ENCODE results near the gene AK4.

AK4 gene

DNA sequence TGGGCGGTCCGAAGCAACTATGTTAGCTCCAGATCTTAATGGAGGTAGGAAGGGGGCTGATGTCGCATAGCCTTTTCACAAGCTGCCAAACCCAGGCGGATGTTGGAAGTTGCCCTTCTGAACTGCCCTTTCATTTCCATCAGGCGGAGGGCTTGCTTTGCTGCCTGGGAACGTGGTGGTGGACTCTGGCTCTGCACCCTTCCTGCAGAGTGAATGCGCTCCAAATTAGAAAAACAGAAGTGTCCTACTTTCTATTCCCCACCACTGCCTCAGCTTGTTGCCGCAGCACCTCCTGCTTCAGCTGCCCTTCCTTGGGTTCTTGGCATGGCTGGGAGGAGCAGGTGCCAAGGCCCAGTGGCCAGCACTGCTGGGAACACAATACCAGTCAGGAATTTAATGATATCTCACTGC lies 60.6 kb downstream of the AK4 start:
- Histone ChIP-seq H4K20me1 (ENCODE audit: insufficient read depth) (no peaks in the 10 kb centered on the region), H3K4me2 (no peak overlapping the region), H3K4me3 (IDR thresholded peaks at IDR 0.05; ENCODE audit: insufficient read depth, low read depth, low read length) (no peak overlapping the region), H3K27me3 (ENCODE audit: insufficient read depth, low read depth) (no peaks in the 10 kb centered on the region), H3K9ac (no peak overlapping the region), H3K79me2 (ENCODE audit: insufficient read depth, low read depth) (no peaks in the 10 kb centered on the region), H2AFZ (ENCODE audit: low read depth) (no peak overlapping the region), H3K27ac (no peak overlapping the region), H3K36me3 (ENCODE audit: insufficient read depth) (no peaks in the 10 kb centered on the region), H3K4me1 (ENCODE audit: low read depth, poor library complexity, severe bottlenecking) (no peaks in the 10 kb centered on the region)
- TF ChIP-seq CTCF (conservative IDR thresholded peaks at IDR 0.05; ENCODE audit: low read depth, low read length), result no peak

DNA sequence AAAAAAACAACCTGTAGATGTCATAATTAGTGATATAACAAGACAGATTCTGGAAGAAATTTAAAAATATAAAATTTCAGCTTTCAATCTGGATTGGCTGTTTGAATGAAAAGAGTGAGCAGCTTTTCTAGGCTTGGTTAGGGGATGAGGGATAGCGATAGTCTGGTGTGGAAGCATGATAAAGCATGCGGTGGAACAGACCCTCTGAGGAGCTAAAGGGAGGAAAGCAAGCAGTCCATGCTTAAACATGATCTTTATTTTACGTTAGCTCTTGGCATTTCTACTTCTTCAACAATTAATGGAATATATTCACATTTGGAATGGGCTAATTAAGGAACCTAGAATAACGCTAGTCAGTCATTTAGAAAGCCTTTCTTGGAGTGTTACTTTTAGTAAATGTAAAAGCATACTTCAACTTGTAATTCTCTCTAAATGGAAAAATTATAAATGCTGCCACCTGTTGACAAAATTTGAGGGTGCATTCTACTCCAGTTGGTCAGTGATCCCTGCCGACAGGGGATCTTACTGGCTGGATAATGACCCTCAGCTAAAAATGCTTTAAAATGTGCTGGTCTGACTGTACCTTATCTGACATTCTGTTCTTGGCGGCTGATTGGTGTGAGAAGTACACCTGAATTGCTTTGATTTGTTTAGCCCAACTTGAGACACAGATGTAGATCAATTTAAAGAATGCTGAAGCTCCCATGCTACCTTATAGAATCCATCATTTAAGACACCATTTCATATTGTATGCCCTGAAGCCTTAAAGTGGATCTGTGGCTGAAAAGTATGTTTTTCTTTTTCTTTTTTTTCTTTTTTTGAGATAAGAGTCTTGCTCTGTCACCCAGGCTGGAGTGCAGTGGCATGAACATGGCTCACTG lies 61.2 kb downstream of the AK4 start:
- H3K27ac ChIP-seq, result no peak overlapping the region

DNA sequence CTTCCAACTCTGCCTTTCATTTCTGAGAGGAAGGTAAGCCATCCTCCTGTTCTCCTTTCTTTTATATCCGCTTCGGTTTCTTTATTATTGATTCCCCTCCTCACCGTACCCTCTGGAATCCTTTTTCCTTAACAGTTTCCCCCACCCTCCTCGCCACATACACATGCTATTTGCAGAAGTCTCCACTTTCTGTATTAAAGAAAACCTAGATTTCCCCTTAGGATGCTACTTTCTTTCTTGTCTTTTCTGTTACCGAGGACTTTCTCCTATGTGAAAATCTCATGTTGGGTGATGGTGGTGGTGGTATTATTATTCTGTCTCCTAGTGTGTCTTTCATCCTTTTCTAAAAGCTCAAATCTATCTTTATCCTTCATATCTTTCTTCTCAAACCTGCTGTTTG lies 62.3 kb downstream of the AK4 start:
- H4K20me1 ChIP-seq (ENCODE audit: insufficient read depth), result no peaks in the 10 kb centered on the region
- H3K27ac ChIP-seq, result no peak overlapping the region
- H2AFZ ChIP-seq (ENCODE audit: low read depth), result no peak overlapping the region
- H3K4me2 ChIP-seq, result no peak overlapping the region
- H3K4me3 ChIP-seq (IDR thresholded peaks at IDR 0.05; ENCODE audit: insufficient read depth, low read depth, low read length), result no peak overlapping the region
- no peak for TF ChIP-seq CTCF (conservative IDR thresholded peaks at IDR 0.05; ENCODE audit: low read depth, low read length)
- H3K27me3 ChIP-seq (ENCODE audit: insufficient read depth, low read depth), result no peaks in the 10 kb centered on the region
- H3K4me1 ChIP-seq (ENCODE audit: low read depth, poor library complexity, severe bottlenecking), result no peaks in the 10 kb centered on the region
- no peaks in the 10 kb centered on the region for H3K79me2 ChIP-seq (ENCODE audit: insufficient read depth, low read depth)
- H3K36me3 ChIP-seq (ENCODE audit: insufficient read depth), result no peaks in the 10 kb centered on the region
- H3K9ac ChIP-seq, result no peak overlapping the region

More for the DNA sequence above, 61.2 kb downstream of the AK4 start:
- no peak overlapping the region for H3K4me2 ChIP-seq
- H4K20me1 ChIP-seq (ENCODE audit: insufficient read depth), result no peaks in the 10 kb centered on the region
- H3K79me2 ChIP-seq (ENCODE audit: insufficient read depth, low read depth), result no peaks in the 10 kb centered on the region
- H3K27me3 ChIP-seq (ENCODE audit: insufficient read depth, low read depth), result no peaks in the 10 kb centered on the region
- no peak overlapping the region for H2AFZ ChIP-seq (ENCODE audit: low read depth)
- no peak overlapping the region for H3K9ac ChIP-seq
- peak; percentile 62 for TF ChIP-seq CTCF (conservative IDR thresholded peaks at IDR 0.05; ENCODE audit: low read depth, low read length)
- H3K36me3 ChIP-seq (ENCODE audit: insufficient read depth), result no peaks in the 10 kb centered on the region
- H3K4me3 ChIP-seq (IDR thresholded peaks at IDR 0.05; ENCODE audit: insufficient read depth, low read depth, low read length), result no peak overlapping the region
- H3K4me1 ChIP-seq (ENCODE audit: low read depth, poor library complexity, severe bottlenecking), result no peaks in the 10 kb centered on the region

GRCh38 chr1:65211331-65211730 lies 63.3 kb downstream of the AK4 start:
- Histone ChIP-seq H3K4me3 (IDR thresholded peaks at IDR 0.05; ENCODE audit: insufficient read depth, low read depth, low read length) (no peak overlapping the region), H3K79me2 (ENCODE audit: insufficient read depth, low read depth) (no peaks in the 10 kb centered on the region), H3K4me1 (ENCODE audit: low read depth, poor library complexity, severe bottlenecking) (no peaks in the 10 kb centered on the region), H3K36me3 (ENCODE audit: insufficient read depth) (no peaks in the 10 kb centered on the region), H3K27me3 (ENCODE audit: insufficient read depth, low read depth) (no peaks in the 10 kb centered on the region), H3K4me2 (no peak overlapping the region), H2AFZ (ENCODE audit: low read depth) (no peak overlapping the region), H4K20me1 (ENCODE audit: insufficient read depth) (no peaks in the 10 kb centered on the region), H3K9ac (no peak overlapping the region), H3K27ac (no peak overlapping the region)
- no peak for TF ChIP-seq CTCF (conservative IDR thresholded peaks at IDR 0.05; ENCODE audit: low read depth, low read length)
